ENCODE results near the gene CNTNAP2.
"Not testable (repeated sequence)": the region's sequence is repeated elsewhere in the genome, so short reads cannot be mapped to it uniquely, and the experiment has no call there.

CNTNAP2 gene

DNA sequence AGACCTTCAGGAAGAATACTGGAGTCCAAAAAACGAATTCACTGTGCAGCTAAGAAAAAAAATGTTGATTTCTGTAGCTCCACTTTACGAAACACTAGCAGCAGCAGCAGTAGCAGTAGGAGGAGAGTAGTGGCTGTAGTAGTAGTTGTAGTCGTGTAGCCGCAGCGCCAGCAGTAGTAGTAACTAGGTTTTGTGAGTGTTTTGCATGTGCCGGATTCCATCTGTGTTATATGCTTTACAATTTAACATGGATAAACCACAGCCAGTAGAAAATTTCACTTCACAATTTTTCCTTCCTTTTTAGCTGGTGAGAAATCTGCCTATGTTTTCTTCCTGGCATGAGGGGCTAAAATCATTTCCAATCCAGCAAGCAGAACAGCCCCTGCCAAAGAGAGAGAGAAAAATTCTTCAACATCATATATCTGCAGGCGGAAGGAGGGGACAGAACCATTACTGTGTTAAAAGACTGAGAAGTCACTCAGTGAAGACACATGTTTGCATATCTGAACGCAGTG, 2325.6 kb downstream of the CNTNAP2 start:
- DNase-seq, result no peak

GRCh38 chr7:148442933-148443332, 2326.3 kb downstream of the CNTNAP2 start:
- DNase-seq, result no peak

DNA sequence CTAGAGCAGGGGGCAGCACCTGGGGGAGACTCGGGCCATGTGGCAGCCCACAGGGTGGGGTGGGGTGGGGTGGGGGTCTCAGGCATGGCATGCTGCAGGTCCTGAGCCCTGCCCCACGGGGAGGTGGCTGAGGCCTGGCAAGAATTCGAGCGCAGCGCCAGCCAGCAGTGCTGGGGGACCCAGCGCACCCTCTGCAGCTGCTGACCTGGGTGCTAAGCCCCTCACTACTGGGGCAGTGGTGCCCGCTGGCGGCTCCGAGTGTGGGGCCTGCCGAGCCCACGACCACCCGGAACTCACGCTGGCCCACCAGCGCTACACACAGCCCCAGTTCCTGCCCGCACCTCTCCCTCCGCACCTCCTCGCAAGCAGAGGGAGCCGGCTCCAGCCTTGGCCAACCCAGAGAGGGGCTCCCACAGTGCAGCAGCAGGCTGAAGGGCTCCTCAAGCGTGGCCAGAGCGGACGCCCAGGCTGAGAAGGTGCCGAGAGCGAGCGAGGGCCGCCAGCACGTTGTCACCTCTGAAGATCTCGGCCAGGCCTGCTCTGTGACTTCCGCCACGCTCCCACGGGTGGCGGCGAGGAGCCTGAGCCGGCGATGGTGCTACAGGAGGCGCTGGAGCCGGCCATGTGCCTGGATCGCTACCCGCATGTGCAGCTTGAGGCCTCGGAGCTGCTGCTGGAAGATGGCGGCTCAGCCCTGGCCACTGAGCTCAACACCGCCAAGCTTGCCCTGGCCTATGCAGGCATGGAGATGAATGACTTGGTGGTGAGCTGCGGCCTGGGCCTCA, 2328.9 kb downstream of the CNTNAP2 start:
- no peak for DNase-seq

GRCh38 chr7:148447221-148447849, 2330.7 kb downstream of the CNTNAP2 start:
- DNase-seq, result no peak

DNA sequence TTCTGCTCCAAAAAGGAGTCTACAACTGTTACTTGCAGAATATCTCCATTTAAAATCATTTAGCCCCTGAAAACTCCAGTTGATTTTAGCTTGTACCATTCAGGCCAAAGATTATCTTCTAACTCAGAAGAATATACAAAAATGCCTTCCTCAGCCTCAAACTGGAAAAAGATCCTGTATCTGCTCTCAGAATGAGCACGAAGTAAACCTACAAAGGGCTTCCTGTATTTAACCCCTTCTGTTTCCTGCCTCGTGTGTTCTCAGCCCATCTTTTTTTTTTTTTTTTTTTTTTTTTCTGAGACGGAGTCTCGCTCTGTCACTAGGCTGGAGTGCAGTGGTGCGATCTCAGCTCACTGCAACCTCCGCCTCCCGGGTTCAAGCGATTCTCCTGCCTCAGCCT, 2334.9 kb downstream of the CNTNAP2 start:
- DNase-seq, result not testable (repeated sequence)

DNA sequence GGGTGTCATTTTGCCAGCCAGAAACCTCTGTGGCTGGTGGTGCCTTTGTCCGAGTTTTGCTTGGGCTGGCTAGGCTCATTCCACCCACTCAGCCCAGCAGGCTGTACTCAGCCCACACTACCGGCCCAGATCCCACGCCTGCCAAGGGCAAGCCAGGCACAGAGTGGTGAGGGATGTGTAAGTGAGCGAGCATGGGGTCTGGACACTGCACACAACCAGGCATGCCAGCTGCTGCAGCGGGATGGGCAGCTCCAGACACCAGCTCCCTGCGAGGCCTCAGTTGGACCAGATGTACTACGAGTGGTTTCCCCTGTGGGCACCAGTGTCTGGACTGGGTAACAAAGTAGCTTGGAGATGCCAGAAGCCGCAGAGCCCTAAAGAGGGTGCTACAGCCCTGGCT, 2339.8 kb downstream of the CNTNAP2 start:
- DNase-seq, result no peak

GRCh38 chr7:148457310-148457921, 2340.8 kb downstream of the CNTNAP2 start:
- DNase-seq, result no peak

DNA sequence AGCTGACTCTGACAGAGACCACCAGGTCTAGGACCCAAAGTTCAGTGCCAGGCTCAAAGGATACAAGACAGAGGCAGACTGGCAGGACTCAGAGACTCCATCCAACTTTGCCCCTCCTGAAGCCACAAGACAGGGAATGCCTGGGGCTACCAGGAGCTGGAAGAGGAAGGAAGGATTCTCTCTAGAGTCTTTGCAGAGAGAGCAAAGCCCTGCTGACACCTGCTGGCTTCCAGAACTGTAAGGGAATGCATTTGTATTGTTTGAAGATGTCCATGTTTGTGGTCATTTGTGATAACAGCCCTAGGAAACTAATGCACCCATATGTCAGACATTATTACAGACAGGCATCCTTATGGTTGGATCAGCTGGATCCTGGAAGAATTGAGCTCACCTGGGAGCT, 2341.7 kb downstream of the CNTNAP2 start:
- no peak for DNase-seq

GRCh38 chr7:148461392-148462179, 2345.0 kb downstream of the CNTNAP2 start:
- no peak for DNase-seq

- not testable (repeated sequence) for DNase-seq
Observed at GRCh38 chr7:148462774-148463173, 2346.2 kb downstream of the CNTNAP2 start.

GRCh38 chr7:148463210-148463609, 2346.6 kb downstream of the CNTNAP2 start:
- DNase-seq, result no peak

GRCh38 chr7:148464947-148465346, 2348.3 kb downstream of the CNTNAP2 start:
- no peak for DNase-seq

DNA sequence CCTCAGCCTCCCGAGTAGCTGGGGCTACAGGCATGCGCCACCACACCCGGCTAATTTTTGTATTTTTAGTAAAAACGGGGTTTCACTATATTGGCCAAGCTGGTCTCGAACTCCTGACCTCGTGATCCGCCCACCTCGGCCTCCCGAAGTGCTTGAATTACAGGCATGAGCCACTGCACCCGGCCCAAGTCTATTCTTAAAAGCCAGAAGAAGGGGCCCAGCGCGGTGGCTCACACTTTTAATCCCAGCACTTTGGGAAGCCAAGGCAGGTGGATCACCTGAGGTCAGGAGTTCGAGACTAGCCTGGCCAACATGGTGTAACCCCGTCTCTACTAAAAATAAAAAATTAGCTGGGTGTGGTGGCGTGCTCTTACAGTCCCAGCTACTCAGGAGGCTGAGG, 2348.8 kb downstream of the CNTNAP2 start:
- DNase-seq, result not testable (repeated sequence)

- no peak for DNase-seq
Observed at GRCh38 chr7:148466120-148466519, 2349.5 kb downstream of the CNTNAP2 start.

- DNase-seq, result no peak
Observed at GRCh38 chr7:148468700-148469098, 2352.1 kb downstream of the CNTNAP2 start.
